Mammary epithelial cell (primary cell): ENCODE data around the gene LINS1.

Experiments
- CTCF ChIP-seq, 2 donors: IDR thresholded peaks in 1 of 2; conservative IDR thresholded peaks in 1 of 2; 2 replicates each; pipeline ENCODE4 v1.5.1; 2011 to 2012; ENCODE audit warnings: inconsistent platforms in 2 of 2, low read length in 2 of 2, mild to moderate bottlenecking in 2 of 2, control low read depth in 1 of 2, low read depth in 1 of 2; ENCODE audit not compliant: insufficient read depth in 1 of 2; ENCODE audit errors: extremely low read depth in 1 of 2
- EZH2 ChIP-seq: IDR thresholded peaks from 2 replicates; pipeline ENCODE4 v1.6.1; 2012; ENCODE audit warnings: low read length, inconsistent platforms, borderline replicate concordance

- peak; percentile 24 to 40 for TF ChIP-seq CTCF (conservative IDR thresholded peaks at IDR 0.05 in 1 of 2, IDR thresholded peaks at IDR 0.05 in 1 of 2; ENCODE audit: extremely low read depth in 1 of 2, insufficient read depth in 1 of 2, low read depth in 1 of 2, low read length in 2 of 2)
- TF ChIP-seq EZH2 = no peak
Observed at GRCh38 chr15:100650685-100651084, 48.7 kb upstream of the LINS1 start.
